PC-3 (cell line): ENCODE measurements around the gene POU4F3. TPM values are rescaled to one million over a fixed set of nuclear protein-coding genes. Genes with fewer than 3 reads are reported as not detected.

ENCODE experiments used
- ATAC-seq: fragments of 200-7000 bp; cut with Tn5 transposase; 2 replicates; pipeline ENCODE4 v1.9.1; 2020; ENCODE audit warnings: mild to moderate bottlenecking, moderate library complexity
- BruUV-seq: library from RNA; stranded (reverse); fragments of 400-500 nt; replicated peaks from 2 replicates; lab custom pipeline; 2021; lab: Mats Ljungman, UMichigan
- CTCF ChIA-PET: fragments of 300-600 bp; sonication (Branson Sonifier 250); formaldehyde crosslinking; loops from one replicate; lab custom pipeline; 2022; ENCODE audit warnings: antibody characterized with exemption; lab: Charles Lee
- POLR2A ChIA-PET: fragments of 300-600 bp; sonication (Branson Sonifier 250); formaldehyde crosslinking; loops from one replicate; lab custom pipeline; 2022; ENCODE audit warnings: antibody characterized with exemption; ENCODE audit not compliant: unreplicated experiment; lab: Charles Lee
- DNase-seq: peaks from one replicate; pipeline ENCODE4 v3.0.0-alpha.2; 2015
- H2AFZ ChIP-seq: fragments of 300-600 bp; sonication (generic); 2 replicates; pipeline ENCODE4 v1.6.0; 2016; ENCODE audit warnings: antibody characterized with exemption, low read length
- H3F3A ChIP-seq: fragments of 300-600 bp; sonication (generic); one replicate; pipeline ENCODE4 v1.6.0; 2017; ENCODE audit warnings: antibody characterized with exemption, low read length, control low read depth, mild to moderate bottlenecking; ENCODE audit not compliant: unreplicated experiment
- H3K27ac ChIP-seq: fragments of 300-600 bp; sonication (generic); 2 replicates; pipeline ENCODE4 v1.5.1; 2016; ENCODE audit warnings: mild to moderate bottlenecking, low read length
- H3K27me3 ChIP-seq: fragments of 300-600 bp; sonication (generic); 2 replicates; pipeline ENCODE4 v1.6.1; 2016; ENCODE audit warnings: low read length, mixed read lengths
- H3K36me3 ChIP-seq: fragments of 300-600 bp; sonication (generic); 2 replicates; pipeline ENCODE4 v1.6.1; 2016; ENCODE audit warnings: low read depth, mixed run types, low read length, mixed read lengths
- H3K4me1 ChIP-seq: fragments of 300-600 bp; sonication (generic); 2 replicates; pipeline ENCODE4 v1.5.1; 2016; ENCODE audit warnings: low read length; ENCODE audit not compliant: insufficient read depth
- H3K4me2 ChIP-seq: fragments of 300-600 bp; sonication (generic); 2 replicates; pipeline ENCODE4 v1.6.0; 2016; ENCODE audit warnings: low read length
- H3K4me3 ChIP-seq: fragments of 300-600 bp; sonication (generic); 2 replicates; pipeline ENCODE4 v1.5.1; 2016; ENCODE audit warnings: mild to moderate bottlenecking, low read length, mixed read lengths
- H3K79me2 ChIP-seq: fragments of 300-600 bp; sonication (generic); 2 replicates; pipeline ENCODE4 v1.6.1; 2017; ENCODE audit warnings: low read length, mixed read lengths
- H3K9ac ChIP-seq: fragments of 300-600 bp; sonication (generic); 2 replicates; pipeline ENCODE4 v1.6.0; 2016; ENCODE audit warnings: mild to moderate bottlenecking, low read length
- H3K9me2 ChIP-seq: fragments of 300-600 bp; sonication (generic); replicated peaks from 2 replicates; pipeline ENCODE4 v1.6.1; 2016; ENCODE audit warnings: mixed run types, low read length, mixed read lengths
- H3K9me3 ChIP-seq: fragments of 300-600 bp; sonication (generic); 2 replicates; pipeline ENCODE4 v1.6.1; 2016; ENCODE audit warnings: low read length, mixed read lengths
- H4K20me1 ChIP-seq: fragments of 300-600 bp; sonication (generic); 2 replicates; pipeline ENCODE4 v1.6.1; 2016; ENCODE audit warnings: low read length, mixed read lengths
- CTCF ChIP-seq: fragments of 300-600 bp; sonication (generic); conservative IDR thresholded peaks from 2 replicates; pipeline ENCODE4 v1.5.1; 2017; ENCODE audit warnings: antibody characterized with exemption, low read depth, mild to moderate bottlenecking, low read length
- EZH2 ChIP-seq: fragments of 300-600 bp; sonication (generic); IDR thresholded peaks from one replicate; pipeline ENCODE4 v1.6.1; 2017; ENCODE audit warnings: antibody characterized with exemption, mild to moderate bottlenecking, low read length; ENCODE audit not compliant: unreplicated experiment
- EZH2phosphoT487 ChIP-seq: fragments of 300-600 bp; sonication (generic); IDR thresholded peaks from 2 replicates; pipeline ENCODE4 v1.6.1; 2018; ENCODE audit warnings: mild to moderate bottlenecking, antibody characterized with exemption, low read length, borderline replicate concordance
- intact Hi-C: fragments of 100-400 bp; cut with micrococcal nuclease; formaldehyde crosslinking; loops from 2 replicates; pipeline ENCODE4 v1.9.0; 2023
- total RNA-seq: library from RNA; depleted of rRNA; stranded (reverse); fragments of >200 nt; gene quantifications from 2 replicates; pipeline ENCODE4 v1.2.3, GENCODE V29; 2014

Gene POU4F3
- total RNA-seq, 1 experiment from 2014 or later, result not detected

GRCh38 chr5:146327989-146328388, 10.7 kb upstream of the POU4F3 start:
- no peak for ATAC-seq
- CTCF ChIA-PET, result no interaction called here
- H3K9me3 ChIP-seq, result no peaks in the 10 kb centered on the region
- no peaks in the 10 kb centered on the region for H4K20me1 ChIP-seq
- peak; percentile 60 for DNase-seq
- H3K9ac ChIP-seq, result no peak overlapping the region
- H3K79me2 ChIP-seq, result no peaks in the 10 kb centered on the region
- no peaks in the 10 kb centered on the region for H3K36me3 ChIP-seq
- intact Hi-C loops, result no loop called here
- TF ChIP-seq EZH2phosphoT487, result no peak
- no peak for TF ChIP-seq CTCF
- H3K4me2 ChIP-seq, result no peak overlapping the region
- H3K4me1 ChIP-seq, result no peaks in the 10 kb centered on the region
- no TSS peak for BruUV-seq
- no peak overlapping the region for H3K4me3 ChIP-seq
- peaks cover 21% of the 10 kb centered on the region; the same call in 1 of the 2 replicates for H3K27me3 ChIP-seq
- H3K9me2 ChIP-seq, result no peaks in the 10 kb centered on the region
- H3F3A ChIP-seq, result no peaks in the 10 kb centered on the region
- H3K27ac ChIP-seq, result no peak overlapping the region
- no peak overlapping the region for H2AFZ ChIP-seq
- POLR2A ChIA-PET, result no interaction called here

- Histone ChIP-seq H3K27ac (no peak overlapping the region), H3K4me2 (no peak overlapping the region), H3K9me3 (no peaks in the 10 kb centered on the region), H3K9me2 (no peaks in the 10 kb centered on the region), H3K27me3 (peaks cover 25% of the 10 kb centered on the region; the same call in 1 of the 2 replicates), H3K36me3 (no peaks in the 10 kb centered on the region), H3K4me3 (no peak overlapping the region), H3K4me1 (no peaks in the 10 kb centered on the region), H2AFZ (no peak overlapping the region), H3K79me2 (no peaks in the 10 kb centered on the region), H3K9ac (no peak overlapping the region), H4K20me1 (no peaks in the 10 kb centered on the region), H3F3A (no peaks in the 10 kb centered on the region)
- ChIA-PET CTCF (no interaction called here), POLR2A (no interaction called here)
- TF ChIP-seq EZH2 (no peak), EZH2phosphoT487 (no peak), CTCF (no peak)
- intact Hi-C loops, result no loop called here
- DNase-seq (peak; percentile 51), ATAC-seq (no peak)
- BruUV-seq, result no TSS peak
Observed at GRCh38 chr5:146329697-146330096, 8.9 kb upstream of the POU4F3 start.

- ATAC-seq, result no peak
- POLR2A ChIA-PET, result no interaction called here
Observed at GRCh38 chr5:146331423-146331822, 7.2 kb upstream of the POU4F3 start.

More at GRCh38 chr5:146331423-146331822, 7.2 kb upstream of the POU4F3 start:
- no peaks in the 10 kb centered on the region for H3F3A ChIP-seq
- no peak overlapping the region for H3K4me3 ChIP-seq
- H4K20me1 ChIP-seq, result no peaks in the 10 kb centered on the region
- no peak for DNase-seq
- H3K27me3 ChIP-seq, result peaks cover 33% of the 10 kb centered on the region
- TF ChIP-seq EZH2phosphoT487 (no peak), EZH2 (no peak), CTCF (no peak)
- intact Hi-C loops, result no loop called here
- no TSS peak for BruUV-seq
- no peaks in the 10 kb centered on the region for H3K79me2 ChIP-seq
- CTCF ChIA-PET, result no interaction called here
- H3K27ac ChIP-seq, result no peak overlapping the region
- no peak overlapping the region for H2AFZ ChIP-seq
- no peaks in the 10 kb centered on the region for H3K9me2 ChIP-seq
- no peaks in the 10 kb centered on the region for H3K4me1 ChIP-seq
- no peak overlapping the region for H3K9ac ChIP-seq
- H3K36me3 ChIP-seq, result no peaks in the 10 kb centered on the region
- H3K4me2 ChIP-seq, result no peak overlapping the region
- no peaks in the 10 kb centered on the region for H3K9me3 ChIP-seq
